ENCODE data around the gene THBS2.

THBS2 gene

GRCh38 chr6:169236988-169237387, 16.7 kb downstream of the THBS2 start:
- Histone ChIP-seq H3K4me3 (ENCODE audit: low read length) (no peak overlapping the region), H3K27ac (ENCODE audit: low read length) (no peak overlapping the region), H3K36me3 (ENCODE audit: control insufficient read depth, low read depth, low read length) (peaks cover 7% of the 10 kb centered on the region), H3K4me1 (ENCODE audit: control insufficient read depth, low read depth, low read length) (no peaks in the 10 kb centered on the region), H3K9me3 (ENCODE audit: control insufficient read depth, low read depth, low read length) (no peaks in the 10 kb centered on the region), H3K9ac (ENCODE audit: low read length) (no peak overlapping the region), H3K27me3 (ENCODE audit: control insufficient read depth, insufficient read depth, low read length) (no peaks in the 10 kb centered on the region)

- Histone ChIP-seq H3K9me3 (ENCODE audit: control insufficient read depth, low read depth, low read length) (no peaks in the 10 kb centered on the region), H3K4me3 (ENCODE audit: low read length) (no peak overlapping the region), H3K9ac (ENCODE audit: low read length) (no peak overlapping the region), H3K27me3 (ENCODE audit: control insufficient read depth, insufficient read depth, low read length) (no peaks in the 10 kb centered on the region), H3K36me3 (ENCODE audit: control insufficient read depth, low read depth, low read length) (peaks cover 7% of the 10 kb centered on the region), H3K4me1 (ENCODE audit: control insufficient read depth, low read depth, low read length) (no peaks in the 10 kb centered on the region), H3K27ac (ENCODE audit: low read length) (no peak overlapping the region)
These were observed 17.1 kb downstream of the THBS2 start for GRCh38 chr6:169236545-169236944.

- peaks cover 10% of the 10 kb centered on the region for H3K36me3 ChIP-seq (ENCODE audit: control insufficient read depth, low read depth, low read length)
- no peak overlapping the region for H3K9ac ChIP-seq (ENCODE audit: low read length)
- H3K4me1 ChIP-seq (ENCODE audit: control insufficient read depth, low read depth, low read length): no peaks in the 10 kb centered on the region
- no peak overlapping the region for H3K27ac ChIP-seq (ENCODE audit: low read length)
- no peaks in the 10 kb centered on the region for H3K27me3 ChIP-seq (ENCODE audit: control insufficient read depth, insufficient read depth, low read length)
- H3K9me3 ChIP-seq (ENCODE audit: control insufficient read depth, low read depth, low read length): no peaks in the 10 kb centered on the region
- H3K4me3 ChIP-seq (ENCODE audit: low read length): no peak overlapping the region
These were observed 18.4 kb downstream of the THBS2 start for GRCh38 chr6:169235286-169235685.

- no peak overlapping the region for H3K4me3 ChIP-seq (ENCODE audit: low read length)
- no peak overlapping the region for H3K27ac ChIP-seq (ENCODE audit: low read length)
- no peak overlapping the region for H3K9ac ChIP-seq (ENCODE audit: low read length)
- no peaks in the 10 kb centered on the region for H3K4me1 ChIP-seq (ENCODE audit: control insufficient read depth, low read depth, low read length)
- no peaks in the 10 kb centered on the region for H3K9me3 ChIP-seq (ENCODE audit: control insufficient read depth, low read depth, low read length)
- peaks cover 10% of the 10 kb centered on the region for H3K36me3 ChIP-seq (ENCODE audit: control insufficient read depth, low read depth, low read length)
- H3K27me3 ChIP-seq (ENCODE audit: control insufficient read depth, insufficient read depth, low read length): no peaks in the 10 kb centered on the region
These were observed 19.0 kb downstream of the THBS2 start for GRCh38 chr6:169234634-169235033.

- Histone ChIP-seq H3K27me3 (ENCODE audit: control insufficient read depth, insufficient read depth, low read length) (no peaks in the 10 kb centered on the region), H3K36me3 (ENCODE audit: control insufficient read depth, low read depth, low read length) (peaks cover 17% of the 10 kb centered on the region), H3K9me3 (ENCODE audit: control insufficient read depth, low read depth, low read length) (no peaks in the 10 kb centered on the region), H3K4me1 (ENCODE audit: control insufficient read depth, low read depth, low read length) (no peaks in the 10 kb centered on the region), H3K9ac (ENCODE audit: low read length) (no peak overlapping the region), H3K27ac (ENCODE audit: low read length) (no peak overlapping the region), H3K4me3 (ENCODE audit: low read length) (no peak overlapping the region)
These were observed 19.8 kb downstream of the THBS2 start for GRCh38 chr6:169233832-169234231.

- no peaks in the 10 kb centered on the region for H3K27me3 ChIP-seq (ENCODE audit: control insufficient read depth, insufficient read depth, low read length)
- peaks cover 18% of the 10 kb centered on the region for H3K36me3 ChIP-seq (ENCODE audit: control insufficient read depth, low read depth, low read length)
- H3K4me1 ChIP-seq (ENCODE audit: control insufficient read depth, low read depth, low read length): no peaks in the 10 kb centered on the region
- no peaks in the 10 kb centered on the region for H3K9me3 ChIP-seq (ENCODE audit: control insufficient read depth, low read depth, low read length)
- H3K4me3 ChIP-seq (ENCODE audit: low read length): no peak overlapping the region
- H3K9ac ChIP-seq (ENCODE audit: low read length): no peak overlapping the region
- no peak overlapping the region for H3K27ac ChIP-seq (ENCODE audit: low read length)
These were observed 20.5 kb downstream of the THBS2 start for GRCh38 chr6:169233181-169233580.

- Histone ChIP-seq H3K4me3 (ENCODE audit: low read length) (no peak overlapping the region), H3K27ac (ENCODE audit: low read length) (no peak overlapping the region), H3K4me1 (ENCODE audit: control insufficient read depth, low read depth, low read length) (no peaks in the 10 kb centered on the region), H3K9me3 (ENCODE audit: control insufficient read depth, low read depth, low read length) (no peaks in the 10 kb centered on the region), H3K36me3 (ENCODE audit: control insufficient read depth, low read depth, low read length) (peaks cover 22% of the 10 kb centered on the region), H3K9ac (ENCODE audit: low read length) (no peak overlapping the region), H3K27me3 (ENCODE audit: control insufficient read depth, insufficient read depth, low read length) (no peaks in the 10 kb centered on the region)
These were observed 21.1 kb downstream of the THBS2 start for GRCh38 chr6:169232507-169232931.

GRCh38 chr6:169231790-169232506, 21.7 kb downstream of the THBS2 start:
- H3K9ac ChIP-seq (ENCODE audit: low read length): no peak overlapping the region
- H3K27me3 ChIP-seq (ENCODE audit: control insufficient read depth, insufficient read depth, low read length): no peaks in the 10 kb centered on the region
- no peak overlapping the region for H3K27ac ChIP-seq (ENCODE audit: low read length)
- no peak overlapping the region for H3K4me3 ChIP-seq (ENCODE audit: low read length)
- H3K9me3 ChIP-seq (ENCODE audit: control insufficient read depth, low read depth, low read length): no peaks in the 10 kb centered on the region
- H3K36me3 ChIP-seq (ENCODE audit: control insufficient read depth, low read depth, low read length): peaks cover 22% of the 10 kb centered on the region
- H3K4me1 ChIP-seq (ENCODE audit: control insufficient read depth, low read depth, low read length): no peaks in the 10 kb centered on the region

- H3K9me3 ChIP-seq (ENCODE audit: control insufficient read depth, low read depth, low read length): no peaks in the 10 kb centered on the region
- no peak overlapping the region for H3K27ac ChIP-seq (ENCODE audit: low read length)
- H3K27me3 ChIP-seq (ENCODE audit: control insufficient read depth, insufficient read depth, low read length): no peaks in the 10 kb centered on the region
- H3K4me3 ChIP-seq (ENCODE audit: low read length): no peak overlapping the region
- peaks cover 26% of the 10 kb centered on the region for H3K36me3 ChIP-seq (ENCODE audit: control insufficient read depth, low read depth, low read length)
- no peak overlapping the region for H3K9ac ChIP-seq (ENCODE audit: low read length)
- no peaks in the 10 kb centered on the region for H3K4me1 ChIP-seq (ENCODE audit: control insufficient read depth, low read depth, low read length)
These were observed 22.5 kb downstream of the THBS2 start for GRCh38 chr6:169230946-169231789.

- H3K27me3 ChIP-seq (ENCODE audit: control insufficient read depth, insufficient read depth, low read length): no peaks in the 10 kb centered on the region
- H3K4me3 ChIP-seq (ENCODE audit: low read length): no peak overlapping the region
- no peak overlapping the region for H3K27ac ChIP-seq (ENCODE audit: low read length)
- H3K4me1 ChIP-seq (ENCODE audit: control insufficient read depth, low read depth, low read length): no peaks in the 10 kb centered on the region
- no peaks in the 10 kb centered on the region for H3K9me3 ChIP-seq (ENCODE audit: control insufficient read depth, low read depth, low read length)
- no peak overlapping the region for H3K9ac ChIP-seq (ENCODE audit: low read length)
- H3K36me3 ChIP-seq (ENCODE audit: control insufficient read depth, low read depth, low read length): peaks cover 34% of the 10 kb centered on the region
These were observed 23.4 kb downstream of the THBS2 start for GRCh38 chr6:169230322-169230665.

GRCh38 chr6:169229615-169230321, 23.9 kb downstream of the THBS2 start:
- no peaks in the 10 kb centered on the region for H3K4me1 ChIP-seq (ENCODE audit: control insufficient read depth, low read depth, low read length)
- H3K36me3 ChIP-seq (ENCODE audit: control insufficient read depth, low read depth, low read length): peaks cover 38% of the 10 kb centered on the region
- no peaks in the 10 kb centered on the region for H3K27me3 ChIP-seq (ENCODE audit: control insufficient read depth, insufficient read depth, low read length)
- H3K9ac ChIP-seq (ENCODE audit: low read length): no peak overlapping the region
- no peak overlapping the region for H3K4me3 ChIP-seq (ENCODE audit: low read length)
- no peaks in the 10 kb centered on the region for H3K9me3 ChIP-seq (ENCODE audit: control insufficient read depth, low read depth, low read length)
- H3K27ac ChIP-seq (ENCODE audit: low read length): no peak overlapping the region

Measured in iPS-18a (cell line).